ENCODE data around the gene ABCA1.

DNA sequence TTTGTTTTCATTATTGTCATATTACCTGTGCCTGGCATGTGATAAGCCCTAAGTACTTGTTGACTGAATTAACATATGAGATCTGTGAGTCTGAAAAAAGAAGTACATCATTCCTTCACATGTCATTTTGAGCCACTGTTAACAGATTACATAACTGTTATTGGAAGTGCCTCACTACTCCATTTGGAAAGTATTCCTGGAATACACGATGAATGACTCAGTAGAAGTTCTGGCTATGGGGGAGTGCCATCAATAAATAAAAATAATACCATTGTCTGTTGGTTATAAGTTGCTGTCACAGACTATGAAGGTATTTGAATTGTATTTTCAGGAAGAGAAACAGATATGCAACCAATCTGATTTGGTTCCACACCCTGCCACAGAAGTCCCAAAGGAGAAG is 151.2 kb downstream of the ABCA1 start:
- TF ChIP-seq, protein P1, sequence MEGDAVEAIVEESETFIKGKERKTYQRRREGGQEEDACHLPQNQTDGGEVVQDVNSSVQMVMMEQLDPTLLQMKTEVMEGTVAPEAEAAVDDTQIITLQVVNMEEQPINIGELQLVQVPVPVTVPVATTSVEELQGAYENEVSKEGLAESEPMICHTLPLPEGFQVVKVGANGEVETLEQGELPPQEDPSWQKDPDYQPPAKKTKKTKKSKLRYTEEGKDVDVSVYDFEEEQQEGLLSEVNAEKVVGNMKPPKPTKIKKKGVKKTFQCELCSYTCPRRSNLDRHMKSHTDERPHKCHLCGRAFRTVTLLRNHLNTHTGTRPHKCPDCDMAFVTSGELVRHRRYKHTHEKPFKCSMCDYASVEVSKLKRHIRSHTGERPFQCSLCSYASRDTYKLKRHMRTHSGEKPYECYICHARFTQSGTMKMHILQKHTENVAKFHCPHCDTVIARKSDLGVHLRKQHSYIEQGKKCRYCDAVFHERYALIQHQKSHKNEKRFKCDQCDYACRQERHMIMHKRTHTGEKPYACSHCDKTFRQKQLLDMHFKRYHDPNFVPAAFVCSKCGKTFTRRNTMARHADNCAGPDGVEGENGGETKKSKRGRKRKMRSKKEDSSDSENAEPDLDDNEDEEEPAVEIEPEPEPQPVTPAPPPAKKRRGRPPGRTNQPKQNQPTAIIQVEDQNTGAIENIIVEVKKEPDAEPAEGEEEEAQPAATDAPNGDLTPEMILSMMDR (IDR thresholded peaks at IDR 0.05; ENCODE audit: low read length) = no peak
- no peak for TF ChIP-seq EZH2 (IDR thresholded peaks at IDR 0.05; ENCODE audit: borderline replicate concordance, low read length)
